Osteoblast (primary cell): Measurements from ENCODE around the gene CYSTM1. TPM values are rescaled to one million over a fixed set of nuclear protein-coding genes. Genes with fewer than 3 reads are reported as not detected.

Experiments
- DNase-seq: peaks from one replicate; pipeline ENCODE4 v3.0.0; 2011; ENCODE audit warnings: low spot score, mixed read lengths; ENCODE audit not compliant: insufficient read length; ENCODE audit errors: missing footprints
- H2AFZ ChIP-seq: 2 replicates; pipeline ENCODE4 v1.6.0; 2011; ENCODE audit warnings: mild to moderate bottlenecking, low read length
- H3K27ac ChIP-seq: 2 replicates; pipeline ENCODE4 v1.5.1; 2011; ENCODE audit warnings: mild to moderate bottlenecking, low read depth, low read length, moderate library complexity
- H3K27me3 ChIP-seq: 2 replicates; pipeline ENCODE4 v1.6.0; 2012; ENCODE audit warnings: mild to moderate bottlenecking, control low read depth, inconsistent platforms, low read length, moderate library complexity; ENCODE audit not compliant: insufficient read depth
- H3K36me3 ChIP-seq: 2 replicates; pipeline ENCODE4 v1.5.1; 2011; ENCODE audit warnings: mild to moderate bottlenecking, low read length, control low read depth, moderate library complexity; ENCODE audit not compliant: insufficient read depth
- H3K4me1 ChIP-seq: 2 replicates; pipeline ENCODE4 v1.5.1; 2011; ENCODE audit warnings: mild to moderate bottlenecking, low read length, control low read depth, moderate library complexity; ENCODE audit not compliant: insufficient read depth
- H3K4me2 ChIP-seq: 2 replicates; pipeline ENCODE4 v1.6.0; 2011; ENCODE audit warnings: mild to moderate bottlenecking, low read length; ENCODE audit not compliant: insufficient read depth
- H3K4me3 ChIP-seq: fragments of 200-600 bp; sonication (generic); 3 replicates; pipeline ENCODE4 v1.5.1; 2012; ENCODE audit warnings: mild to moderate bottlenecking, low read length, inconsistent platforms; ENCODE audit not compliant: insufficient read depth
- H3K79me2 ChIP-seq: 2 replicates; pipeline ENCODE4 v1.6.0; 2012; ENCODE audit warnings: mild to moderate bottlenecking, low read length, control low read depth, inconsistent platforms; ENCODE audit not compliant: insufficient read depth
- H3K9me3 ChIP-seq: 2 replicates; pipeline ENCODE4 v1.5.1; 2011; ENCODE audit warnings: low read depth, low read length, control low read depth
- H4K20me1 ChIP-seq: 2 replicates; pipeline ENCODE4 v1.6.0; 2012; ENCODE audit warnings: mild to moderate bottlenecking, low read length, control low read depth; ENCODE audit not compliant: insufficient read depth
- CTCF ChIP-seq: IDR thresholded peaks from 2 replicates; pipeline ENCODE4 v1.5.1; 2011; ENCODE audit warnings: mild to moderate bottlenecking, low read depth, low read length, moderate library complexity; ENCODE audit errors: extremely low read depth
- total RNA-seq: library from RNA; depleted of rRNA; stranded (reverse); fragments of >200 nt; gene quantifications from 2 replicates; pipeline ENCODE4 v1.2.3, GENCODE V29; 2012

CYSTM1 gene
- total RNA-seq, 1 donor = 27.9 TPM

- H3K4me3 ChIP-seq = no peak overlapping the region
- H3K36me3 ChIP-seq = no peaks in the 10 kb centered on the region
- H3K27me3 ChIP-seq = no peaks in the 10 kb centered on the region
- H3K4me1 ChIP-seq = peaks cover 9% of the 10 kb centered on the region
- DNase-seq = no peak
- no peak overlapping the region for H3K4me2 ChIP-seq
- H3K9me3 ChIP-seq = no peaks in the 10 kb centered on the region
- peaks cover 8% of the 10 kb centered on the region for H4K20me1 ChIP-seq
- no peak for TF ChIP-seq CTCF
- no peak overlapping the region for H2AFZ ChIP-seq
- H3K27ac ChIP-seq = no peak overlapping the region
- peaks cover 82% of the 10 kb centered on the region for H3K79me2 ChIP-seq
Observed at GRCh38 chr5:140287801-140288521, 113.0 kb downstream of the CYSTM1 start.

GRCh38 chr5:140292212-140293036 is 117.4 kb downstream of the CYSTM1 start:
- H3K36me3 ChIP-seq = no peaks in the 10 kb centered on the region
- DNase-seq = no peak
- no peak overlapping the region for H3K4me3 ChIP-seq
- peak overlapping the region; percentile 33 for H3K4me2 ChIP-seq
- peaks cover 8% of the 10 kb centered on the region for H4K20me1 ChIP-seq
- no peak for TF ChIP-seq CTCF
- peaks cover 30% of the 10 kb centered on the region for H3K4me1 ChIP-seq
- peak overlapping the region; percentile 58 for H3K27ac ChIP-seq
- H2AFZ ChIP-seq = no peak overlapping the region
- H3K79me2 ChIP-seq = peaks cover 78% of the 10 kb centered on the region
- no peaks in the 10 kb centered on the region for H3K9me3 ChIP-seq
- no peaks in the 10 kb centered on the region for H3K27me3 ChIP-seq

Other genes with a start within 250 kb of the CYSTM1 start
- 0.72 and 0.88 TPM in 2 replicates for gene NRG2, start 131.9 kb upstream of the CYSTM1 start, total RNA-seq
- gene PURA, start 61.1 kb upstream of the CYSTM1 start, total RNA-seq = 29.7 and 30.1 TPM in 2 replicates
- gene IGIP, start 49.3 kb upstream of the CYSTM1 start, total RNA-seq = 10.5 and 13.0 TPM in 2 replicates
- 58.3 and 65.9 TPM in 2 replicates for gene PFDN1, start 127.9 kb downstream of the CYSTM1 start, total RNA-seq
- 1.8 and 2.5 TPM in 2 replicates for gene HBEGF, start 171.4 kb downstream of the CYSTM1 start, total RNA-seq
- gene SLC4A9, start 185.0 kb downstream of the CYSTM1 start, total RNA-seq = not detected in 2 replicates
- 81.1 and 87.8 TPM in 2 replicates for gene ANKHD1, start 226.6 kb downstream of the CYSTM1 start, total RNA-seq